Prostate gland (tissue), 2 donors: Measurements from ENCODE around the gene RETN. TPM values are rescaled to one million over a fixed set of nuclear protein-coding genes. Genes with fewer than 3 reads are reported as not detected.
A peak's percentile ranks its signal among the peaks of the same experiment; 100 is the strongest.

Experiments
- DNase-seq: peaks from one replicate; pipeline ENCODE4 v3.0.0-alpha.2; 2019; ENCODE audit warnings: low spot score
- H3K27ac ChIP-seq, 2 donors: fragments of 200-600 bp; sonication (generic); 2 replicates each; pipeline ENCODE4 v1.5.1; 2017 to 2019
- H3K27me3 ChIP-seq: fragments of 200-600 bp; sonication (generic); replicated peaks from 2 replicates; pipeline ENCODE4 v1.5.1; 2019; ENCODE audit not compliant: insufficient read depth
- H3K36me3 ChIP-seq, 2 donors: fragments of 200-600 bp; sonication (generic); 1 replicate in 1 of 2; 2 replicates in 1 of 2; pipeline versions ENCODE4 v1.5.1 to v1.8.1; 2017 to 2019
- H3K4me1 ChIP-seq: fragments of 200-600 bp; sonication (generic); replicated peaks from 2 replicates; pipeline ENCODE4 v1.5.1; 2019
- H3K4me3 ChIP-seq, 2 donors: fragments of 200-600 bp; sonication (generic); 2 replicates each; pipeline ENCODE4 v1.5.1; 2017 to 2019
- H3K9me3 ChIP-seq: fragments of 200-600 bp; sonication (generic); 2 replicates; pipeline ENCODE4 v1.5.1; 2017
- CTCF ChIP-seq, 4 experiments: fragments of 200-600 bp in 2 of 4; fragments of 450-650 bp in 2 of 4; sonication (generic) in 2 of 4; IDR thresholded peaks; 1 replicate in 3 of 4; 2 replicates in 1 of 4; pipeline ENCODE4 v1.5.1; 2016 to 2019; ENCODE audit warnings: antibody characterized with exemption in 4 of 4, mild to moderate bottlenecking in 2 of 4, moderate library complexity in 2 of 4
- POLR2A ChIP-seq: fragments of 450-650 bp; IDR thresholded peaks from one replicate; pipeline ENCODE4 v1.6.1; 2016; ENCODE audit warnings: antibody characterized with exemption, mild to moderate bottlenecking
- POLR2AphosphoS5 ChIP-seq: sonication (generic); formaldehyde crosslinking; IDR thresholded peaks from one replicate; pipeline ENCODE4 v1.6.1; 2017; ENCODE audit warnings: antibody characterized with exemption
- WGBS: methylation state at CpG from one replicate; pipeline ENCODE4 v1.1.5; 2018; 5-methylcytosine and 5-hydroxymethylcytosine counted together
- intact Hi-C: fragments of 100-400 bp; cut with DNase I; formaldehyde crosslinking; loops from one replicate; pipeline ENCODE4 v1.14.2; 2022
- total RNA-seq, 2 donors: library from RNA; depleted of rRNA; stranded (reverse); fragments of >200 nt; gene quantifications; one replicate each; pipeline ENCODE4 v1.1.0, GENCODE V29; 2016

The RETN gene
- total RNA-seq, 2 donors from 2014 or later: not detected

- peaks cover 12% of the 10 kb centered on the region for H3K4me1 ChIP-seq
- intact Hi-C loops: no loop called here
- H3K36me3 ChIP-seq: peaks cover 11 to 36% of the 10 kb centered on the region in 2 donors
- no peaks in the 10 kb centered on the region for H3K9me3 ChIP-seq
- TF ChIP-seq POLR2A: no peak
- no peak for TF ChIP-seq POLR2AphosphoS5
- H3K27me3 ChIP-seq: no peaks in the 10 kb centered on the region
- WGBS: 90% methylated on average over 38 of the region's 39 CpGs
- DNase-seq: no peak
- no peak overlapping the region for H3K4me3 ChIP-seq
- no peak overlapping the region for H3K27ac ChIP-seq
Measured at GRCh38 chr19:7623725-7624603, 44.9 kb upstream of the RETN start.

- no peaks in the 10 kb centered on the region for H3K27me3 ChIP-seq
- 87% methylated on average over 17 of the region's 17 CpGs for WGBS
- H3K27ac ChIP-seq: no peak overlapping the region
- no peak overlapping the region for H3K4me3 ChIP-seq
- H3K9me3 ChIP-seq: no peaks in the 10 kb centered on the region
- no peak for DNase-seq
- H3K36me3 ChIP-seq: peaks cover 11 to 36% of the 10 kb centered on the region in 2 donors
- peaks cover 12% of the 10 kb centered on the region for H3K4me1 ChIP-seq
- intact Hi-C loops: no loop called here
- TF ChIP-seq POLR2AphosphoS5 (no peak), CTCF (IDR thresholded peaks at IDR 0.05) (no peak)
Measured at GRCh38 chr19:7624810-7625209, 44.0 kb upstream of the RETN start.

- intact Hi-C loops: no loop called here
- peaks cover 13% of the 10 kb centered on the region for H3K4me1 ChIP-seq
- H3K9me3 ChIP-seq: no peaks in the 10 kb centered on the region
- 96% methylated on average over 34 of the region's 34 CpGs for WGBS
- H3K36me3 ChIP-seq: peaks cover 11 to 32% of the 10 kb centered on the region in 2 donors
- no peak overlapping the region for H3K27ac ChIP-seq
- TF ChIP-seq CTCF (IDR thresholded peaks at IDR 0.05) (no peak), POLR2A (no peak), POLR2AphosphoS5 (no peak)
- no peaks in the 10 kb centered on the region for H3K27me3 ChIP-seq
- no peak for DNase-seq
- no peak overlapping the region for H3K4me3 ChIP-seq
Measured at GRCh38 chr19:7625763-7626372, 43.0 kb upstream of the RETN start.

DNA sequence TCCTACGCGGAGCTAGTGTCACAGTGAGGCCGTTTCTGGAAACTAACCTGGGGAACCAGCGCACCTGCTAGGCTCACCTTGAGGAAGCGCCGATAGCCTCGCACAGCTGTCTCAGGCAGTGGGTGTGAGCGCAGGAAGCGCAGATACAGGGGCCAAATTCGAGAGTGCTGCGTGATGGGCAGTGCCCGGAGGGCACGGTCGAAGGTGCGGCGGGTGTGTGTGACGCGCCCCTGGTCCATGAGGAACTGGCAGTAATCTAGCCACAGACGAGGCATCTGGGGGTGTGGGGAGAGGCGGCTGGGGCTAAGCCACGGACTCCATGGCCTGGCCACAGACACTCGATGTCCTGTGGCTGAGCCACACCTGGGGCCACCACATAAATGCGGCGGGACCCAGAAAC, 41.7 kb upstream of the RETN start:
- H3K9me3 ChIP-seq: no peaks in the 10 kb centered on the region
- no peak overlapping the region for H3K4me3 ChIP-seq
- TF ChIP-seq POLR2A: no peak
- no peak for TF ChIP-seq CTCF (IDR thresholded peaks at IDR 0.05)
- TF ChIP-seq POLR2AphosphoS5: no peak
- peaks cover 13% of the 10 kb centered on the region for H3K4me1 ChIP-seq
- intact Hi-C loops: no loop called here
- H3K27ac ChIP-seq: no peak overlapping the region
- 92% methylated on average over 24 of the region's 24 CpGs for WGBS
- H3K36me3 ChIP-seq: peaks cover 4 to 21% of the 10 kb centered on the region in 2 donors
- no peaks in the 10 kb centered on the region for H3K27me3 ChIP-seq
- no peak for DNase-seq

DNA sequence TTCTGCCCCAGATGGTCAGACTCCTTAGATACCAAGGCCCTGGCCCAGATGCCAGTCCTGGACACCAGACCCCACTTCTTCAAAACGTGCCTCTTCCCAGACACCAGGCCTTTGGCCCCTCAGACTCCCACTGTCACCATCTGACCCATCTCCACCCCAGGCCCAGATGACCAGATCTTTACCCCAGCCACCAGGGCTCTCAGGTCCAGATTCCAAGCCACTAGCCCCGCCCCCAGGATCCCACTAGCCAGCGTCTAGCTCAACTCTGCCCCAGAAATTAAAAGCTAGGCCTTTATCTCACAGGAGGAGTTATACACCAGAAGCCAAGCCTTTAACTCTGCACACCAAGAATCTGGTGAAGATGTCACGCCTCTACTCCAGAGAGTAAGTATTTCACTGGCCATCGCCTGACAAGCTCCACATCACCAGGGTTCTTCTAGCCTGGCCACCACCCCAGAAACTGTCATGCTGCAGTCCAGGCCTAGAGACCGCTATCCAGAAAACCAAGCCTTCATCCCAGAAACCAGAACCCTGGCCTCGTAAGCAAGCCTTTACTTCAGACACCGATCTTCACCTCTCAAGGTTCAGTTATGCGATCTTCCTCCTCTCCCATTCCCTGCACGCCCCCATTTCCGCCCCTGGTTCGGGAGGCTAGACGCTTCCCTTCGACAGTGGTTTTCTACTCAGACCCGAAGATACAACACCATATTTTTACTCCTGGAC, 40.1 kb upstream of the RETN start:
- no peak for TF ChIP-seq CTCF (IDR thresholded peaks at IDR 0.05)
- TF ChIP-seq POLR2AphosphoS5: no peak
- no peak for TF ChIP-seq POLR2A
- peaks cover 13% of the 10 kb centered on the region for H3K4me1 ChIP-seq
- H3K27ac ChIP-seq: peak overlapping the region; percentile 78 to 84
- H3K36me3 ChIP-seq: peaks cover 0 to 6% of the 10 kb centered on the region in 2 donors
- intact Hi-C loops: no loop called here
- no peak for DNase-seq
- peak overlapping the region; percentile 84 to 92 for H3K4me3 ChIP-seq
- no peaks in the 10 kb centered on the region for H3K9me3 ChIP-seq
- no peaks in the 10 kb centered on the region for H3K27me3 ChIP-seq
- 3% methylated on average over 15 of the region's 15 CpGs for WGBS
